GM18511 (cell line): ENCODE data around the gene RAB20.
A peak's percentile ranks its signal among the peaks of the same experiment; 100 is the strongest.
"Not testable (repeated sequence)": the region's sequence is repeated elsewhere in the genome, so short reads cannot be mapped to it uniquely, and the experiment has no call there.

Source experiments
- ATAC-seq: cut with Tn5 transposase; IDR thresholded peaks from one replicate; pipeline ENCODE4 v1.9.1; 2021; ENCODE audit warnings: mild to moderate bottlenecking, moderate library complexity; ENCODE audit not compliant: unreplicated experiment

The RAB20 gene

DNA sequence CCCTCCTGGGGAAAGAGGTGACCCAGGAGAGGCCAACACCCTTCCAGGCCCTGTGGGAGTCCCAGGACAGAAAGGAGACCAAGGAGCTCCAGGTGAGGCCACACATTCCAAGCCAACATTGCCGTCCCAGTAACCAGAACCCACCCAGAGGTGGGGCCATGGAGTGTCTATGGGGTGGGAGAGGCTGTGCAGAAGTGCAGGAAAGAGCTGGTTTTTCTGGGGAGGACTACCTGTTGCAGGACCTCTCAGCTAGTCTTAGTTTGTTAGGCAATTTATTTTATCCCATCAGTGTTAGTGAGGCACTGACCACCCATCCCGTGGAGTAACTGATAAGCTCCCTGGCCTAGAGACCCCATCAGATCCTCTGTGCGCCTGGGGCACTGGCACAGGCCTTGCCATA, 66.1 kb downstream of the RAB20 start:
- ATAC-seq, result no peak

GRCh38 chr13:110493613-110494012, 67.9 kb downstream of the RAB20 start:
- ATAC-seq, result no peak

GRCh38 chr13:110492679-110493593, 68.6 kb downstream of the RAB20 start:
- peak; percentile 97 for ATAC-seq

GRCh38 chr13:110491869-110492678, 69.4 kb downstream of the RAB20 start:
- ATAC-seq, result no peak

DNA sequence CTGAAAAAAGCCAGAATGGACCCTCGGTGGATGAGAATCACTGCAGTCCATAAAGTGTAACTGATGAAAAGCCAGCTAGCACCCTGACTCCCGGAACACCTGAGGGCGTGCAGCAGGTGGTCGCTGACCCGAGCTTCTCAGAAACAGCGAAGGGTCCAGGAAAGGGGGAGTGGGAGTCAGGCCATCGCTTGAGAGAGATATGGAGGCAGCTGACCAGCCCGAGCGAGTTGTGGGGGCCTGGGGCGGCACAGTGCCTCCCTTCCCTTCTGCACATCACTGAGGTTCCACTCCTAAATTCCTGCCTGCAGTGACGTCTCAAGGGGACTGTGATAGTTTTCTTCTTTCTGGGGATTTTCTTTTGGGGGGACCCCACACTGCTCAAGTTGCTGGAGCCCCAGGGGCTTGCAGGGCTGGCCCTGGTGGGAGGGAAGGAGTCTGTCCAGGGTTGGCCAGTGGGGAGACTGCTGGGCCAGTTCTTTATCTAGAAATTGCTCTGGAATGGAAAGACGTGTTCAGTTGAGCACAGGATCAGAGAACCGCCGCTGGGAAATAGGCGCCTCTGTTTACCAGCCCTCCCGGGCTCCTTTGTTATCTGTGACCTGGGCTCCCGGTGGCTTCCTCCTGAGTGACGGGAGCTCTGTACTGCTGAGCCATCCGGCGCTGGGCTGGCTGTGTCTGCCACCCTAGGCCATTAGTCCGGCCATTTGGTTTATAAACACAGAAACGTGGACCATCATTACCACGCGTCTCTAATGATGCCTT, 71.3 kb downstream of the RAB20 start:
- ATAC-seq, result no peak

DNA sequence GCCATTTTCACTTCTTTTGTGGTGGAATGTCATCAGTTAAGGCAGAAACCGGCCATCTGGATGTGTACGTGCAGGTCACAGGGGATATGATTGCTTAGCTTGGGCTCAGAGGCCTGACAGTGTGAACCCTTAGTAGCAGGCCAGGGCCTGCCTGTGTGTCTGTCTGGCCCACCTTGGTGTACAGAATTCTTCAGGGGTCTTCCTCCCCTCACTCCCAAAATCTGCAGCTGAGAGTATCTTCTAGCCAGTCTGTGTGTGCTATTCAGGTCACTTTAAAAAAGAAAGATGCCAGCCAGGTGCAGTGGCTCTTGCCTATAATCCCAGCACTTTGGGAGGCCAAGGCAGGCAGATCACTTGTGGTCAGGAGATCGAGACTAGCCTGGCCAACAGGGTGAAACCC, 74.6 kb downstream of the RAB20 start:
- not testable (repeated sequence) for ATAC-seq

GRCh38 chr13:110486061-110486715, 75.3 kb downstream of the RAB20 start:
- ATAC-seq, result no peak

GRCh38 chr13:110485604-110486003, 75.9 kb downstream of the RAB20 start:
- ATAC-seq, result no peak

DNA sequence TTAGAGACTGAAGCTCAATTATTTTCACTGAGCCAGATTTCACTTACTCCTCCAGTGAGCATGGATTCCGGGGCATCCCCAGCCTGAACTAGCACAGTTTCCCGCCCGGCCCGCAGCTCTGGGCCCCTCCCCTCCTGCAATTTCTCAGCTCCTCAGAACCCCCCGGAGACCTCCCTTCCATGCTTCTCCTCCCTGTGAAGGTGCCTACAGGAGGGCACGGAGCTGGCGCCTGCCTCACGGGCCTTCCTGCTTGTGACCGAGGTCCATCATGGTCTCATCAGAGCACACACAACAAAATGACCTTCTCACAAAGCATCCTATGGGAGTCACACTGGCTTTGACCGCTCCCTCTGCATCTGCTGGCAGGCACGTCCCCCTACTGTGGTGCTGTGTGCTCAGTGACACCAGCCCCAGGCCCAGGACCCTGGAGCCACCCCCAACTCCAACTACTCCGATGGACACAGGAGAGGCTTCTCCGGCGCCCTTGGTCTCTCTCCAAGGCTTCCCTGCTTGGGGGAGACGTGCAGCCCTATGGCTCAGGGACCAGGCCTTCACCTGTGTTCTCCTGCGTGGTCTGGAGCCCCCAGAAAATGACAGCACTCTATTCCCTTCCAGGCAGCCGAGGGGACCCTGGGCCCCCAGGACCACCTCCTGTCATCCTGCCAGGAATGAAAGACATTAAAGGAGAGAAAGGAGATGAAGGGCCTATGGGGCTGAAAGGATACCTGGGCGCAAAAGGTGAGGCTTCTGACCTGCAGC, 77.1 kb downstream of the RAB20 start:
- ATAC-seq, result no peak

DNA sequence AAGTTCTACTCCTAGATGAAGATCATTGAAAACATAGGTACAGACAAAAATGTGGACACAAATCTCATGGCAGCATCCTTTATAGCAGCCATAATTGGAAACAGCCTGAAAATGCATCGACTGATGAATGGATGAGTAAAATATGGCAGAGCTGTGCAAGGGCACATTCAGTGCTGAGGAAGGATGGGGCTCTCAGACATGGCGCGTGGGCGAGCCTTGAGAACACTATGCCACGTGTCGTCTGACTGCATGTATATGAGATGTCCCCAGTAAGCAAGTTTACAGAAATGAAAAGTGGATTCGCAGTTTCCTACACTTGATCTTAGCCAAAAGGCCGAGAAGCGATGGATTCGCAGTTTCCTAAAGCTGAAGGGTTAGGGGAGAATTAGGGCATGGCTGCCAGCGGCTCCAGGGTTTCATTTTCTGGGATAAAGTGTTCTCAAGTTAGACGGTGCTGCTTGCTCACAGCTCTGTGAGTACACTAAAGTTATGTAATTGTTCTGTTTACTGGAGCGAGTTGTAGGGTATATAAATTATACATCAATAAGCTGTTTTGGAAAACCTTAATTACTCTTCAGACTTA, 78.0 kb downstream of the RAB20 start:
- no peak for ATAC-seq

DNA sequence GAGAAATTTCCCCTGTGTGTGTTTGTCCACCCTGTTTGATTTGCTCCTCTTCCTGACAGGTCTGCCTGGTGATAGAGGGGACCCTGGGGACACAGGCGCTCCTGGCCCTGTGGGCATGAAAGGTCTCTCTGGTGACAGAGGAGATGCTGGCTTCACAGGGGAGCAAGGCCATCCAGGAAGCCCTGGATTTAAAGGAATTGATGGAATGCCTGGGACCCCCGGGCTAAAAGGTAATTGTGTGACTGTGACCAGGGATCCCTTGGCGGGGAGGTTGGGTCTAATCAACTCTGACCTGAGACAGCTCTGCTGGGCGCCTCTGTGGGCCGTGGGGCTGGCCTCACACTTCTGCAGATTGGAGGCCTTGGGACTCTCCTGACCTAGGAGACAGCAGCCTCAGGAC, 81.4 kb downstream of the RAB20 start:
- no peak for ATAC-seq

GRCh38 chr13:110479648-110480047, 81.9 kb downstream of the RAB20 start:
- no peak for ATAC-seq

- no peak for ATAC-seq
Measured at GRCh38 chr13:110479215-110479545, 82.3 kb downstream of the RAB20 start.

- ATAC-seq, result no peak
Measured at GRCh38 chr13:110478405-110479214, 82.9 kb downstream of the RAB20 start.

GRCh38 chr13:110477706-110478245, 83.7 kb downstream of the RAB20 start:
- no peak for ATAC-seq

DNA sequence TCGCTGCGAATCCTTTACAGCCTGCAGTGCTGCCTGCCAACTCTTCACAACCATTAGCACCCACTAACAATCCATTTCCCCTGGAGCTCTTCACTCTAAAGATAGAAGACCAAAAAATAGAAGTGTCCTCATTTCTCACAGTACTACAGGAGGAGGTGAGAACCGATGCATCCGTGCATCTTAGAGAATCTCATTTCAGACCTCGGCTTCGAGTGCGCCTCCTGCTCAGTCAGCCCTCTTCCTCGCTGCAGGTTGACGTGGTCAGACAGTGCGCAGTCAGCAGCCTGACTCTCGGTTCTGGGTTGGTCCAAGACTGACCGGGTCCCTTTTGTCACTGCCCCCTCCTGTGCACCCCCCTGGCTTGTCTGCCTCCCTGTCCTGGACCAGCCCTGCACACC, 85.3 kb downstream of the RAB20 start:
- no peak for ATAC-seq

DNA sequence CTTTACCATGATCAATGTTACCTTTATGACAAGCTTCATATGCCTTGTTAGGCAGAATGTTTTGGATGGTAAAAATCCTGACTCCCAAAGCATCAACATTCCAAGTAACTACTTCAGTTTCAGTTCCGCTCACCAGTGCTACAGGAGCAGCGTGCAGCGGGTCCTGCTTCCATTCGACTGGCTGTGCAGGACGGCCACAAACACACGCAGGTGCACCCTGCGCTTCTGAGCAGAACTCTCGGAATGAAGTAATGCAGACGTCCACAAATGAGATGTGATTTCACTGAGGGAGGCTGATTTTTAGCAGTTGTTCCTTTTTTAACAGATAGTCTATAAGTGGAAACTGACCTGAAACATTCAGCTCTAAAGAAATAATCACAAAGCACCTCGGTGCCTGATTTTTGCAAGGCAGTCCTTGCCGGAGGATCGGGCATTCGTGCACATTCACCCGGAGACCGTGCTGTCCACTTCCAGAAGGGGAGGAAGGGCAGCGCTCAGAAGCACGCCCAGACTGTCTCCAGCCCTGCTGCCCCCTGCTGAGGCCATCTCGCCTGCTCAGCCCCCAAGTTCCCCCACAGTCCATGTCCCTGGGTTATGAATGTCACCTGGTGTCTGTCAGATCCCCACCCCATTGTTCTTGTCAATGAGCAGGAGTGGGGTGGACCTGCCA, 85.8 kb downstream of the RAB20 start:
- no peak for ATAC-seq

GRCh38 chr13:110475117-110475516, 86.4 kb downstream of the RAB20 start:
- ATAC-seq, result no peak
